UCSD-AML1 (cell line): ENCODE results near the gene ITIH3.

Experiments
- DNase-seq: peaks from one replicate; lab custom pipeline; 2025; ENCODE audit not compliant: unreplicated experiment; lab: John Stamatoyannopoulos, UW

The ITIH3 gene

GRCh38 chr3:52843108-52843865 lies 48.7 kb downstream of the ITIH3 start:
- no peak for DNase-seq

DNA sequence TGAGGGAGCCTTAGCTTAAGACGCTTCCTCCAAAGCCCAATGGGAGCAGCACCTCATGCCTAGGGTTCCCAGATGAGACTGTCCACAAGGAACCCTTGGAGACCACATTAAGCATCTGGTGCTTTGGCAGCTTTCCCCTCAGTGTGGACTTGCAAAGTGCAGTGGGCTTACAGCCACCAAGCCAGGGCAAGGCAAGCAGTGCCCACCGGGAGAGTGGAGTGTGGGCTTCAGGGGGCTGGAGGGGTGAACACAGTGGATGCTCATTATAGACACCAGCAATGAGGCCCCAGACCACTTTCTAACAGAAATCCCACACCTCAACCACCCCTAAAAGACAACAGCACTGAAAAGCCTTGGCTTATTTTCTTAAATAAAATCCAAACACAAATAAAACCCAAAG lies 49.3 kb downstream of the ITIH3 start:
- DNase-seq = no peak

GRCh38 chr3:52844290-52844975 lies 49.8 kb downstream of the ITIH3 start:
- DNase-seq = no peak

DNA sequence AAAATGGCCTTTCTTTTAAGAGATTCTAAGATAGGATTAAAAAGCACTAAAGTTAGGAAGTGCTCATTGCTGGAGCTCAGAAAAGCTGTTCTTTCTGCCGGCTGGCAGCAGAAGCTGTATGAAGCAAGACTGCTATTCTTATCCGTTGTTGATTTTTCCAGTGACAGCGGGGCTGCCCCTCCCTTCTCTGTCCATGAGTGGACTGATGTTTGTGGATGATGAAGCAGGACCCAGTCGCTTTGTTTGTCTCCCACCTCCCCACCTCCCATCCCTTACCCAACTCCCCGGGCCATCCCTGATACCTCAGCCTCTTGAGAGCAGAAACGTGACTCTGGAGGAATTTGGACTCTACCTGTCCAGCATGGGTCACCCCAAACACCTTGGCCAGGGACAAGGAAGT lies 50.6 kb downstream of the ITIH3 start:
- peak; percentile 26 for DNase-seq

- no peak for DNase-seq
These were observed 51.3 kb downstream of the ITIH3 start for GRCh38 chr3:52845691-52846431.

GRCh38 chr3:52846432-52846965 lies 51.9 kb downstream of the ITIH3 start:
- DNase-seq = no peak

DNA sequence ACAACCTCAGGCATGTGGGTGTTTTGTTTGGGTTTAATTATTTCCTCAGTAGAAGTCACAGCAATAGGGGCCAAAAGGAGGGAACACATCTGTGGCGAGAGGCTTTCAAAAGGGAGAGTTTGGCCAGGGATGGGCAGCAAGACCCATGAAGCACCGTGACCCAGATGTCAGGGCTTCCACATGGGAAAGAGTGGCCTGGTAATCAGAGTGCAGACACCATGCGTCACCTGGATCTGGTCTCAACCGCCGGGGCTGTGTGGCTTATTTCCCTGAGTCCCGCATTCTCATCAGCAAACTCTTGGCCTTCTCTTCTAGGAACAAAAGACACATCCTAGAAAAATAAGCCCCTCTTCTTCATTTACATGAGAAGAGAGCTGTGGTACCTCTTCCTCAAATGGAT lies 52.6 kb downstream of the ITIH3 start:
- DNase-seq = no peak

- no peak for DNase-seq
These were observed 53.1 kb downstream of the ITIH3 start for GRCh38 chr3:52847726-52848125.

GRCh38 chr3:52848617-52849016 lies 54.0 kb downstream of the ITIH3 start:
- no peak for DNase-seq

GRCh38 chr3:52849656-52850055 lies 55.1 kb downstream of the ITIH3 start:
- no peak for DNase-seq

DNA sequence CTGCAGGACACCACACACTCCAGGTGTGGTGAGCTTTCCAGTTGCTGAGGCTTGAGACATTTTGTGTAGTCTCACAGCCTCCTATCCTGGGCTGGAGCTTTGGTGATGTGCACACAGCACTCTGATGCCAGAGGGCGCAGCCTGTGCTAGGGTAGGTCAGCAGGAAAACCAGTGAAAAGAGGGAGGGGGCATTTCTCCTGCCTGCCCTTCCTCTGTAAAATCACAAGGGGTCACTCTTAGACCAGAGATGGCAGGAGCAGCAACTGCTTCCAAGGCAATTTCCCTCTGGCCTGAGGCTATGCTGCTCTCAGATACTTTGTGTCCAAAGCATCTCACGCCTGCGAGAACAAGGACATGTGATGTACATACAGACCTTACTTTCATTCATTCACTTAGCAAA lies 56.8 kb downstream of the ITIH3 start:
- peak; percentile 53 for DNase-seq

GRCh38 chr3:52852419-52852818 lies 57.8 kb downstream of the ITIH3 start:
- DNase-seq = no peak

DNA sequence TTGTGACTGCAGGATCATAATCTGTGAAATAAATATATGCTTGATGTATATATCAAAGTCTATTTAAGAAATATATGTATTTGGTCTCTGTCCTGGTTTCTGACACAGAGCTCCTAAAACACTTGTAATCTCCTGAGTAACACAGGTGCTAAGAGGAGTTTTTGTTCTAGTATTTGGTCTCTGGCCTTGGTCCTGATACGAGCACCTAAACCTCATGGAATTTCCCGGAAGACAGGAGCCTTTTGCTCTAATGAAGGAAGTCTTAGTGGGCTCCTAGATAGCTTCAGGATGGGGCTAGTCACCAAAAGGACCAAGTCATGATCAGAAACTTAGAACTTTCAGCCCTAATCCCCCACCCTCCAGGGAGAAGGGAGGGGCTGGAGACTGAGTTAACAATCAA lies 59.4 kb downstream of the ITIH3 start:
- DNase-seq = no peak

- no peak for DNase-seq
These were observed 62.1 kb downstream of the ITIH3 start for GRCh38 chr3:52856666-52857065.

GRCh38 chr3:52857133-52857532 lies 62.5 kb downstream of the ITIH3 start:
- no peak for DNase-seq

- no peak for DNase-seq
These were observed 63.3 kb downstream of the ITIH3 start for GRCh38 chr3:52857864-52858263.
